HEK293T (cell line): ENCODE data around the gene ACTR2.

ENCODE experiments used
- ELF4 ChIP-seq: fragments of 450-650 bp; IDR thresholded peaks from 2 replicates; pipeline ENCODE4 v1.6.1; 2017; ENCODE audit warnings: antibody characterized with exemption
- FOXA1 ChIP-seq: fragments of 450-650 bp; IDR thresholded peaks from 2 replicates; pipeline ENCODE4 v1.6.1; 2016; ENCODE audit warnings: mild to moderate bottlenecking
- L3MBTL2 ChIP-seq: fragments of 450-650 bp; conservative IDR thresholded peaks from 2 replicates; pipeline ENCODE4 v1.6.1; 2016; ENCODE audit warnings: mild to moderate bottlenecking
- LEF1 ChIP-seq: fragments of 450-650 bp; IDR thresholded peaks from 2 replicates; pipeline ENCODE4 v1.6.1; 2017; ENCODE audit warnings: mild to moderate bottlenecking, borderline replicate concordance
- SP1 ChIP-seq: fragments of 450-650 bp; IDR thresholded peaks from 2 replicates; pipeline ENCODE4 v1.6.1; 2017
- SUZ12 ChIP-seq: fragments of 450-650 bp; IDR thresholded peaks from 2 replicates; pipeline ENCODE4 v1.6.1; 2016; ENCODE audit warnings: mild to moderate bottlenecking
- ZNF384 ChIP-seq: fragments of 450-650 bp; IDR thresholded peaks from 2 replicates; pipeline ENCODE4 v1.6.1; 2016

- TF ChIP-seq SP1 (no peak), SUZ12 (no peak), FOXA1 (no peak), LEF1 (no peak), ELF4 (no peak), L3MBTL2 (no peak), ZNF384 (no peak)
Measured at GRCh38 chr2:65299246-65299645, 71.6 kb downstream of the ACTR2 start.
